Heart left ventricle (tissue), 16 donors: ENCODE results near the gene MPP3. TPM values are rescaled to one million over a fixed set of nuclear protein-coding genes. Genes with fewer than 3 reads are reported as not detected.

Source experiments
- ATAC-seq, 4 donors: fragments of 200-7000 bp; cut with Tn5 transposase; one replicate each; pipeline ENCODE4 v1.9.1; 2020 to 2022; ENCODE audit warnings: moderate library complexity in 4 of 4, mild to moderate bottlenecking in 3 of 4, moderate number of reproducible peaks in 1 of 4
- DNase-seq, 5 donors: peaks; one replicate each; pipeline ENCODE4 v3.0.0-alpha.2; 2020
- H3K27ac ChIP-seq, 12 donors: fragments of 200-600 bp; sonication (generic) in 4 of 12; one replicate each; pipeline versions ENCODE4 v1.5.0 to v1.8.0; 2016 to 2022; ENCODE audit warnings: mild to moderate bottlenecking in 2 of 12
- H3K27me3 ChIP-seq, 9 donors: fragments of 200-600 bp; sonication (generic) in 2 of 9; one replicate each; pipeline versions ENCODE4 v1.5.1 to v1.8.0; 2016 to 2022; ENCODE audit warnings: mild to moderate bottlenecking in 3 of 9
- H3K36me3 ChIP-seq, 9 donors: fragments of 200-600 bp; sonication (generic) in 2 of 9; one replicate each; pipeline versions ENCODE4 v1.5.0 to v1.8.0; 2018 to 2022; ENCODE audit warnings: mild to moderate bottlenecking in 2 of 9
- H3K4me1 ChIP-seq, 12 donors: fragments of 200-600 bp; sonication (generic) in 4 of 12; one replicate each; pipeline versions ENCODE4 v1.5.0 to v1.8.0; 2016 to 2022; ENCODE audit warnings: mild to moderate bottlenecking in 3 of 12
- H3K4me3 ChIP-seq, 12 donors: fragments of 200-600 bp; sonication (generic) in 4 of 12; one replicate each; pipeline versions ENCODE4 v1.5.0 to v1.8.0; 2017 to 2022; ENCODE audit warnings: mild to moderate bottlenecking in 9 of 12, moderate library complexity in 4 of 12
- H3K9me3 ChIP-seq, 12 donors: fragments of 200-600 bp; sonication (generic) in 4 of 12; one replicate each; pipeline versions ENCODE4 v1.5.0 to v1.8.0; 2016 to 2022; ENCODE audit warnings: mild to moderate bottlenecking in 1 of 12
- POLR2A ChIP-seq, 2 donors: fragments of 450-650 bp; IDR thresholded peaks; one replicate each; pipeline ENCODE4 v1.6.1; 2017; ENCODE audit warnings: antibody characterized with exemption in 2 of 2, mild to moderate bottlenecking in 2 of 2, moderate library complexity in 2 of 2
- WGBS, 4 donors: extraction: QIAGEN DNeasy Blood & Tissue Kit in 2 of 4; methylation state at CpG; one replicate each; pipeline versions ENCODE4 v1.1.5 to v1.1.7; 2013 to 2018; 5-methylcytosine and 5-hydroxymethylcytosine counted together
- intact Hi-C, 10 donors: fragments of 100-400 bp; cut with DNase I; formaldehyde crosslinking; loops; one replicate each; pipeline versions ENCODE4 v1.11.1 to v1.14.2; 2022
- polyA plus RNA-seq, 2 donors: library from polyadenylated mRNA; stranded (reverse); fragments of 200-250 nt; gene quantifications; one replicate each; pipeline ENCODE4 v1.2.3, GENCODE V29; 2013
- total RNA-seq, 9 donors: library from RNA; depleted of rRNA in 2 of 9; stranded (reverse); fragments of >200 nt in 2 of 9; fragmentation: NEBNext Ultra II Directional in 3 of 9; extraction: Animal tissue kit (Norgen Biotek cat#: 25700) in 3 of 9; gene quantifications; one replicate each; pipeline versions ENCODE4 v1.1.0 to v1.2.4, GENCODE V29; 2016 to 2023
- TF ChIP-seq, protein P1 (sequence below), 12 donors: fragments of 200-600 bp; sonication (generic) in 4 of 12; IDR thresholded peaks; one replicate each; pipeline versions ENCODE4 v1.5.0 to v1.8.0; 2018 to 2022; ENCODE audit warnings: antibody characterized with exemption in 12 of 12, mild to moderate bottlenecking in 5 of 12
- donor health status: ischemic (EF 13 %, LVEDD 7.1; RV severe dilation, severe dysfunction).
- donor health status: healthy with polysubstance abuse.
- donor health status: DM: no; HTN: yes; CAD: no.
- donor health status: DM: no; HTN: no; CAD: no.
- donor health status: ischemic (EF 25% LVEDD 6.9; RV normal size, moderate dysfunction).
- donor health status: ischemic (EF 25% LVEDD 5.7; RV mildly dilated, moderate dysfunction).
- donor health status: healthy.
- donor health status: DM: yes; HTN: yes; CAD: no.
- donor health status: ischemic (EF 35%, LVEDD 5.7; RV mildly dilated, moderate dysfunction).
- donor health status: nonischemic (EF 11% LVEDD 7.7; RV severe dilation, severe dysfunction).
- donor health status: DM: yes; HTN: yes; CAD: no.
- donor health status: PGD.
- donor health status: ischemic (EF 29% LVEDD 5.4; RV normal size, mild dysfunction).
- donor health status: nonischemic (EF 23%, LVEDD 6.1; RV moderate dilation, normal function).

MPP3 gene
- total and polyA plus RNA-seq, 11 donors: 13.8 to 70.2 (median 27.5) TPM

DNA sequence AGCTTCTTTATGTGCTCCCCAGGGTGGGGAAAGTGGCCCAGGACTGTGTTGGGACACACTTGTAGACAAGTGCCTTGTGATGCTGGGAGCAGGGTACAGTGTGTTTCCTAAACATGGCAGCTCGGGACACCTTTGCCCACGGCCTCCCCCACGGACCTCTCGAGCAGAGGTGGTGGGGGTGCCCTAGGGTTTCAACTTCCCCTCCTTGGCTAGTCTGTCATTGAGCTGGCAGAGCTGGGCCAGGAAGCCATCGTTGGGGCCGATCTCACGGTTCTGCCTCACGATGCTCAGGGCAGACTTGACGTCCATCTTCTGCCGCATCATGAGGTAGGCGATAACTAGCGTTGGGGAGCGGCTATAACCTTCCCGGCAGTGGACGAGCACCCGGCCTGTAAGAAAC is 63.5 kb downstream of the MPP3 start:
- WGBS, 4 donors: 91 to 93% (median 92%) methylated on average over 15 to 16 of the region's 16 CpGs
- Histone ChIP-seq H3K27ac (peak overlapping the region in 8 of 12 donors; percentile 20 to 81 (median 58)), H3K36me3 (peaks cover 0 to 93% (median 79%) of the 10 kb centered on the region in 9 donors), H3K9me3 (no peaks in the 10 kb centered on the region), H3K27me3 (no peaks in the 10 kb centered on the region), H3K4me1 (peaks cover 0 to 90% (median 31%) of the 10 kb centered on the region in 12 donors), H3K4me3 (no peak overlapping the region)
- TF ChIP-seq, protein P1, sequence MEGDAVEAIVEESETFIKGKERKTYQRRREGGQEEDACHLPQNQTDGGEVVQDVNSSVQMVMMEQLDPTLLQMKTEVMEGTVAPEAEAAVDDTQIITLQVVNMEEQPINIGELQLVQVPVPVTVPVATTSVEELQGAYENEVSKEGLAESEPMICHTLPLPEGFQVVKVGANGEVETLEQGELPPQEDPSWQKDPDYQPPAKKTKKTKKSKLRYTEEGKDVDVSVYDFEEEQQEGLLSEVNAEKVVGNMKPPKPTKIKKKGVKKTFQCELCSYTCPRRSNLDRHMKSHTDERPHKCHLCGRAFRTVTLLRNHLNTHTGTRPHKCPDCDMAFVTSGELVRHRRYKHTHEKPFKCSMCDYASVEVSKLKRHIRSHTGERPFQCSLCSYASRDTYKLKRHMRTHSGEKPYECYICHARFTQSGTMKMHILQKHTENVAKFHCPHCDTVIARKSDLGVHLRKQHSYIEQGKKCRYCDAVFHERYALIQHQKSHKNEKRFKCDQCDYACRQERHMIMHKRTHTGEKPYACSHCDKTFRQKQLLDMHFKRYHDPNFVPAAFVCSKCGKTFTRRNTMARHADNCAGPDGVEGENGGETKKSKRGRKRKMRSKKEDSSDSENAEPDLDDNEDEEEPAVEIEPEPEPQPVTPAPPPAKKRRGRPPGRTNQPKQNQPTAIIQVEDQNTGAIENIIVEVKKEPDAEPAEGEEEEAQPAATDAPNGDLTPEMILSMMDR (IDR thresholded peaks at IDR 0.05): no peak
- no peak for TF ChIP-seq POLR2A (IDR thresholded peaks at IDR 0.05)
- DNase-seq (no peak), ATAC-seq (peak in 3 of 4 donors; percentile 1 to 4 (median 2))
- intact Hi-C loops: loop anchor here in 2 of 10 donors (10.0 kb wide), 1 partner anchor 195 kb away; no protein-coding TSS in a partner anchor

DNA sequence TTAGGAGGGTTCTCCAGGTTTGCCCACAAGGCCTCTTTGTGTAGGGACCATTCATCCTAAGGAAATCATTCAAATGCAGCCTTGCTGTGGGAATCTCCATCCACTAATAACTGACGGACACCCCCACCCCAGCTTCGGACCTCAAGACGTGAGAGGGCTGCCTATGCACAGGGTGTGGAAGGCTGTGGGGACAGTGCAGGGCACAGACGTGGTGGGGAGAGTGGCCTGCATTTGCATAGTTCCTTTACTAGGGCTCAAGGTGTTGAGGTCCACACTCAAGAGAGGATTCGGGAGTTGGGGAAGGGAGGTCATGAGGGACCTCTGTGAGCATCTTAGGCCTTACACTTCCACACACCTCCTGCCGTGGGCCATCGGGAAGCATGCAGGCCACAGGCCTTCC is 64.0 kb downstream of the MPP3 start:
- DNase-seq (no peak), ATAC-seq (peak in 2 of 4 donors; percentile 4)
- TF ChIP-seq, protein P1 (IDR thresholded peaks at IDR 0.05): no peak
- no peak for TF ChIP-seq POLR2A (IDR thresholded peaks at IDR 0.05)
- Histone ChIP-seq H3K36me3 (peaks cover 0 to 88% (median 76%) of the 10 kb centered on the region in 9 donors), H3K27me3 (no peaks in the 10 kb centered on the region), H3K9me3 (no peaks in the 10 kb centered on the region), H3K4me1 (peaks cover 0 to 89% (median 31%) of the 10 kb centered on the region in 12 donors), H3K27ac (peak overlapping the region in 9 of 12 donors; percentile 29 to 81 (median 53)), H3K4me3 (no peak overlapping the region)
- intact Hi-C loops: loop anchor here in 2 of 10 donors (10.0 kb wide), 1 partner anchor 194 kb away; no protein-coding TSS in a partner anchor
- 83 to 91% (median 87%) methylated on average over 7 of the region's 7 CpGs for WGBS, 4 donors

DNA sequence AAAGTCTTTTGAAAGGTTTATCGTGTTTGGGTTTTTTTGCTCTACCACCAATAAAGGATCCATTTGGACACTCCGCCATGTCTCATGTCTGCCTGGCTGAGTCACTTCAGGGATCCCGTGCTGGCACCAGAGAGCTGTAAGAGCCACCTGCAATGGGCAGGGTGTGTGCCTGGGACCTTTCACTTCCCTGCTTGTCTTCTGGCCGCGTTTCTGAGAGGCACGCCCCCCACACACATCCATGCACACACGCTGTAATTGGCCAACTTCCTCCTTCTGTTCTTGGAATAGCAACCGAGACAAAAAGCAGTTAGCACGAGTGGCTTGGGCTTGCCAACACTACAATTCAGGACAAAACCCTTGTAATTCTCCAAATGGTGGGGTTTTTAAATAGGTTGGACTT is 64.6 kb downstream of the MPP3 start:
- H3K4me3 ChIP-seq: no peak overlapping the region
- 19 to 38% (median 28%) methylated on average over 9 of the region's 9 CpGs for WGBS, 4 donors
- H3K27me3 ChIP-seq: no peaks in the 10 kb centered on the region
- H3K36me3 ChIP-seq: peaks cover 0 to 83% (median 71%) of the 10 kb centered on the region in 9 donors
- peaks cover 0 to 83% (median 29%) of the 10 kb centered on the region in 12 donors for H3K4me1 ChIP-seq
- no peaks in the 10 kb centered on the region for H3K9me3 ChIP-seq
- peak overlapping the region in 8 of 12 donors; percentile 30 to 81 (median 58) for H3K27ac ChIP-seq
- peak in 4 of 5 donors; percentile 68 to 84 (median 78) for DNase-seq
- intact Hi-C loops: loop anchor here in 2 of 10 donors (10.0 kb wide), 1 partner anchor 194 kb away; no protein-coding TSS in a partner anchor
- ATAC-seq: peak; percentile 61 to 85 (median 78)
- no peak for TF ChIP-seq POLR2A (IDR thresholded peaks at IDR 0.05)
- TF ChIP-seq, protein P1 (IDR thresholded peaks at IDR 0.05): no peak

DNA sequence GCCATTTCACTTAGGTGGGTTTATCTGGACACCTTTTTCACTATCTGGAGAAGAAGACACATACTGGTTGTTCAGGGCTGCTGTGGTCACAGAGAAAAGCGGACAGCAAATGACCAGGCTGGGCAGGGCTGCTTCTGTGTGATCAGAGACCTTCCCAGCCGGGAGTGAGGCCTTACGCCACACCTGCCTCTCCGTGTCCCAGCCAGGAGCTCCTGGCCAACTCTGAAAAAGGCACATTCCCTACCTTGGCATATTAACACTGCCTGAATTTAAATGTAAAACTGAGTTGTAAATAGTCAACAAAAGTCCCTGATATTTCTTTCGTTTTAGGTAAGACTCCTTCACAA is 65.3 kb downstream of the MPP3 start:
- Histone ChIP-seq H3K4me1 (peaks cover 0 to 76% (median 29%) of the 10 kb centered on the region in 12 donors), H3K27me3 (no peaks in the 10 kb centered on the region), H3K9me3 (no peaks in the 10 kb centered on the region), H3K4me3 (no peak overlapping the region), H3K36me3 (peaks cover 0 to 76% (median 64%) of the 10 kb centered on the region in 9 donors), H3K27ac (peak overlapping the region in 6 of 12 donors; percentile 30 to 81 (median 52))
- intact Hi-C loops: loop anchor here in 2 of 10 donors (10.0 kb wide), 1 partner anchor 193 kb away; no protein-coding TSS in a partner anchor
- WGBS, 4 donors: 62 to 82% (median 75%) methylated on average over 5 of the region's 5 CpGs
- DNase-seq: no peak
- TF ChIP-seq, protein P1 (IDR thresholded peaks at IDR 0.05): no peak
- no peak for TF ChIP-seq POLR2A (IDR thresholded peaks at IDR 0.05)
- no peak for ATAC-seq
